Activated T-cell treated with anti-CD3 and anti-CD28 coated beads, Interleukin-2, amount 50 U/mL, for 72 hours (primary cell): ENCODE data around the gene SLC8A2. TPM values are rescaled to one million over a fixed set of nuclear protein-coding genes. Genes with fewer than 3 reads are reported as not detected.

Experiments
- ATAC-seq, 2 donors: fragments of 150-1000 bp; cut with Tn5 transposase; replicated peaks in 1 of 2; 2 replicates each; pipeline ENCODE4 v1.10.0; 2021; ENCODE audit warnings: moderate library complexity in 2 of 2, mild to moderate bottlenecking in 1 of 2
- DNase-seq, 2 donors: peaks; one replicate each; pipeline ENCODE4 v3.0.0; 2021 to 2022; ENCODE audit warnings: mixed read lengths in 1 of 2
- H3K27ac Mint-ChIP-seq: one replicate; pipeline ENCODE4 v1.8.0; 2022; ENCODE audit warnings: mild to moderate bottlenecking, moderate library complexity, mixed read lengths
- H3K27me3 Mint-ChIP-seq: one replicate; pipeline ENCODE4 v1.8.0; 2022; ENCODE audit warnings: low read depth, mixed read lengths
- H3K36me3 Mint-ChIP-seq, 2 donors: one replicate each; pipeline ENCODE4 v1.8.0; 2022; ENCODE audit warnings: mixed read lengths in 2 of 2, mild to moderate bottlenecking in 1 of 2; ENCODE audit not compliant: insufficient read depth in 2 of 2
- H3K4me1 Mint-ChIP-seq: one replicate; pipeline ENCODE4 v1.8.0; 2022; ENCODE audit warnings: low read depth, mixed read lengths
- H3K4me3 Mint-ChIP-seq, 2 donors: one replicate each; pipeline ENCODE4 v1.8.0; 2022; ENCODE audit warnings: mild to moderate bottlenecking in 2 of 2, mixed read lengths in 2 of 2, moderate library complexity in 2 of 2
- H3K9me3 Mint-ChIP-seq, 2 donors: one replicate each; pipeline ENCODE4 v1.8.0; 2022; ENCODE audit warnings: mixed read lengths in 2 of 2
- total RNA-seq, 2 donors: library from RNA; stranded (reverse); gene quantifications; one replicate each; pipeline ENCODE4 v1.2.3, GENCODE V29; 2022

Gene SLC8A2
- total RNA-seq, 2 donors from 2014 or later = 0.17 to 0.97 TPM

GRCh38 chr19:47475465-47475864, 3.8 kb upstream of the SLC8A2 start:
- ATAC-seq (no peak), DNase-seq (no peak)
- Mint-ChIP-seq H3K9me3 (no peaks in the 10 kb centered on the region), H3K4me3 (no peak overlapping the region), H3K27ac (no peak overlapping the region), H3K27me3 (peaks cover 24% of the 10 kb centered on the region), H3K4me1 (peaks cover 12% of the 10 kb centered on the region), H3K36me3 (no peaks in the 10 kb centered on the region)

GRCh38 chr19:47473336-47473735, 1.6 kb upstream of the SLC8A2 start:
- DNase-seq (no peak), ATAC-seq (no peak)
- Mint-ChIP-seq H3K9me3 (no peaks in the 10 kb centered on the region), H3K27me3 (peaks cover 42% of the 10 kb centered on the region), H3K36me3 (no peaks in the 10 kb centered on the region), H3K4me3 (no peak overlapping the region), H3K27ac (no peak overlapping the region), H3K4me1 (peaks cover 15% of the 10 kb centered on the region)

GRCh38 chr19:47471381-47471732, 336 bp downstream of the SLC8A2 start:
- Mint-ChIP-seq H3K27me3 (peaks cover 50% of the 10 kb centered on the region), H3K27ac (no peak overlapping the region), H3K4me1 (peaks cover 15% of the 10 kb centered on the region), H3K36me3 (no peaks in the 10 kb centered on the region), H3K9me3 (no peaks in the 10 kb centered on the region), H3K4me3 (peak overlapping the region; percentile 31 to 70)
- ATAC-seq (no peak), DNase-seq (no peak)

GRCh38 chr19:47470447-47471195, 1.1 kb downstream of the SLC8A2 start:
- Mint-ChIP-seq H3K27ac (no peak overlapping the region), H3K4me3 (peak overlapping the region; percentile 31 to 70), H3K27me3 (peaks cover 50% of the 10 kb centered on the region), H3K4me1 (peaks cover 15% of the 10 kb centered on the region), H3K36me3 (no peaks in the 10 kb centered on the region), H3K9me3 (no peaks in the 10 kb centered on the region)
- ATAC-seq (no peak), DNase-seq (no peak)

- no peak for ATAC-seq
- peaks cover 15% of the 10 kb centered on the region for H3K4me1 Mint-ChIP-seq
- peaks cover 50% of the 10 kb centered on the region for H3K27me3 Mint-ChIP-seq
- no peaks in the 10 kb centered on the region for H3K36me3 Mint-ChIP-seq
- no peak overlapping the region for H3K27ac Mint-ChIP-seq
- no peak for DNase-seq
- H3K4me3 Mint-ChIP-seq = no peak overlapping the region
- no peaks in the 10 kb centered on the region for H3K9me3 Mint-ChIP-seq
Measured at GRCh38 chr19:47469719-47470118, 2.0 kb downstream of the SLC8A2 start.

GRCh38 chr19:47469363-47469700, 2.4 kb downstream of the SLC8A2 start:
- H3K36me3 Mint-ChIP-seq = no peaks in the 10 kb centered on the region
- no peak overlapping the region for H3K27ac Mint-ChIP-seq
- peaks cover 15% of the 10 kb centered on the region for H3K4me1 Mint-ChIP-seq
- ATAC-seq (no peak), DNase-seq (no peak)
- no peak overlapping the region for H3K4me3 Mint-ChIP-seq
- H3K27me3 Mint-ChIP-seq = peaks cover 53% of the 10 kb centered on the region
- H3K9me3 Mint-ChIP-seq = no peaks in the 10 kb centered on the region

GRCh38 chr19:47467914-47468313, 3.8 kb downstream of the SLC8A2 start:
- Mint-ChIP-seq H3K36me3 (no peaks in the 10 kb centered on the region), H3K4me3 (no peak overlapping the region), H3K9me3 (no peaks in the 10 kb centered on the region), H3K4me1 (peaks cover 15% of the 10 kb centered on the region), H3K27ac (no peak overlapping the region), H3K27me3 (peaks cover 53% of the 10 kb centered on the region)
- ATAC-seq (no peak), DNase-seq (no peak)

- no peak overlapping the region for H3K4me3 Mint-ChIP-seq
- H3K36me3 Mint-ChIP-seq = no peaks in the 10 kb centered on the region
- peaks cover 36% of the 10 kb centered on the region for H3K27me3 Mint-ChIP-seq
- no peaks in the 10 kb centered on the region for H3K9me3 Mint-ChIP-seq
- H3K27ac Mint-ChIP-seq = no peak overlapping the region
- ATAC-seq (no peak), DNase-seq (no peak)
- peaks cover 7% of the 10 kb centered on the region for H3K4me1 Mint-ChIP-seq
Measured at GRCh38 chr19:47465957-47466356, 5.7 kb downstream of the SLC8A2 start.

- H3K27me3 Mint-ChIP-seq = peaks cover 25% of the 10 kb centered on the region
- H3K27ac Mint-ChIP-seq = no peak overlapping the region
- no peaks in the 10 kb centered on the region for H3K9me3 Mint-ChIP-seq
- H3K36me3 Mint-ChIP-seq = no peaks in the 10 kb centered on the region
- ATAC-seq (no peak), DNase-seq (no peak)
- H3K4me1 Mint-ChIP-seq = no peaks in the 10 kb centered on the region
- H3K4me3 Mint-ChIP-seq = no peak overlapping the region
Measured at GRCh38 chr19:47464675-47465419, 6.8 kb downstream of the SLC8A2 start.

GRCh38 chr19:47461876-47462275, 9.8 kb downstream of the SLC8A2 start:
- Mint-ChIP-seq H3K9me3 (no peaks in the 10 kb centered on the region), H3K27me3 (peaks cover 6% of the 10 kb centered on the region), H3K4me3 (no peak overlapping the region), H3K4me1 (no peaks in the 10 kb centered on the region), H3K36me3 (no peaks in the 10 kb centered on the region), H3K27ac (no peak overlapping the region)
- no peak for ATAC-seq
- DNase-seq = no peak

GRCh38 chr19:47459477-47459876, 12.2 kb downstream of the SLC8A2 start:
- Mint-ChIP-seq H3K36me3 (peaks cover 3 to 4% of the 10 kb centered on the region in 2 donors), H3K9me3 (peaks cover 0 to 4% of the 10 kb centered on the region in 2 donors), H3K4me1 (no peaks in the 10 kb centered on the region), H3K4me3 (no peak overlapping the region), H3K27me3 (peaks cover 25% of the 10 kb centered on the region), H3K27ac (no peak overlapping the region)
- ATAC-seq (no peak), DNase-seq (no peak)

GRCh38 chr19:47458672-47459071, 13.0 kb downstream of the SLC8A2 start:
- ATAC-seq = no peak
- Mint-ChIP-seq H3K27me3 (peaks cover 26% of the 10 kb centered on the region), H3K9me3 (peaks cover 0 to 4% of the 10 kb centered on the region in 2 donors), H3K4me3 (no peak overlapping the region), H3K4me1 (no peaks in the 10 kb centered on the region), H3K27ac (no peak overlapping the region), H3K36me3 (peaks cover 3 to 4% of the 10 kb centered on the region in 2 donors)
- DNase-seq = no peak

- Mint-ChIP-seq H3K4me1 (no peaks in the 10 kb centered on the region), H3K4me3 (no peak overlapping the region), H3K27me3 (peaks cover 26% of the 10 kb centered on the region), H3K27ac (no peak overlapping the region), H3K36me3 (peaks cover 3 to 4% of the 10 kb centered on the region in 2 donors), H3K9me3 (peaks cover 0 to 4% of the 10 kb centered on the region in 2 donors)
- ATAC-seq (no peak), DNase-seq (no peak)
Measured at GRCh38 chr19:47456721-47457474, 14.8 kb downstream of the SLC8A2 start.
